ENCODE results near the gene GPX7. TPM values are rescaled to one million over a fixed set of nuclear protein-coding genes. Genes with fewer than 3 reads are reported as not detected.

GPX7 gene
- polyA plus RNA-seq, 6 donors from 2014 or later = 22.2 to 49.8 (median 34.8) TPM

GRCh38 chr1:52621950-52622349 lies 19.8 kb downstream of the GPX7 start:
- H3K36me3 Mint-ChIP-seq = peaks cover 0 to 8% of the 10 kb centered on the region in 2 donors
- H3K27me3 Mint-ChIP-seq = no peaks in the 10 kb centered on the region
- H3K9me3 Mint-ChIP-seq = peaks cover 0 to 6% (median 0%) of the 10 kb centered on the region in 7 donors
- no peak for ATAC-seq (ENCODE audit: low read depth in 2 of 2)
- no peak for DNase-seq
- peak overlapping the region in 1 of 6 donors; percentile 11 for H3K27ac Mint-ChIP-seq
- H3K4me1 Mint-ChIP-seq = peaks cover 23 to 36% (median 29%) of the 10 kb centered on the region in 3 donors
- no peak overlapping the region for H3K4me3 Mint-ChIP-seq

- H3K27ac Mint-ChIP-seq = peak overlapping the region in 1 of 6 donors; percentile 30
- peaks cover 0 to 8% of the 10 kb centered on the region in 2 donors for H3K36me3 Mint-ChIP-seq
- DNase-seq = no peak
- H3K9me3 Mint-ChIP-seq = peaks cover 0 to 6% (median 0%) of the 10 kb centered on the region in 7 donors
- no peaks in the 10 kb centered on the region for H3K27me3 Mint-ChIP-seq
- ATAC-seq (ENCODE audit: low read depth in 2 of 2) = no peak
- peak overlapping the region in 1 of 8 donors; percentile 47 for H3K4me3 Mint-ChIP-seq
- peaks cover 25 to 38% (median 26%) of the 10 kb centered on the region in 3 donors for H3K4me1 Mint-ChIP-seq
Observed at GRCh38 chr1:52623812-52624211, 21.6 kb downstream of the GPX7 start.

GRCh38 chr1:52627028-52627427 lies 24.9 kb downstream of the GPX7 start:
- H3K4me1 Mint-ChIP-seq = peaks cover 36 to 63% (median 43%) of the 10 kb centered on the region in 3 donors
- H3K9me3 Mint-ChIP-seq = peaks cover 0 to 3% (median 0%) of the 10 kb centered on the region in 7 donors
- no peak overlapping the region for H3K4me3 Mint-ChIP-seq
- ATAC-seq (ENCODE audit: low read depth in 2 of 2) = no peak
- DNase-seq = no peak
- no peaks in the 10 kb centered on the region for H3K27me3 Mint-ChIP-seq
- peak overlapping the region in 2 of 6 donors; percentile 16 to 77 for H3K27ac Mint-ChIP-seq
- H3K36me3 Mint-ChIP-seq = no peaks in the 10 kb centered on the region

- no peak for ATAC-seq (ENCODE audit: low read depth in 2 of 2)
- Mint-ChIP-seq H3K27ac (peak overlapping the region in 3 of 6 donors; percentile 71 to 86 (median 76)), H3K4me3 (peak overlapping the region in 5 of 8 donors; percentile 3 to 72 (median 53))
Observed at GRCh38 chr1:52628614-52629324, 26.6 kb downstream of the GPX7 start.

GRCh38 chr1:52629325-52629643 lies 27.1 kb downstream of the GPX7 start:
- H3K4me3 Mint-ChIP-seq = peak overlapping the region in 5 of 8 donors; percentile 3 to 72 (median 53)
- peaks cover 50 to 75% (median 60%) of the 10 kb centered on the region in 3 donors for H3K4me1 Mint-ChIP-seq
- H3K27me3 Mint-ChIP-seq = no peaks in the 10 kb centered on the region
- no peaks in the 10 kb centered on the region for H3K9me3 Mint-ChIP-seq
- H3K27ac Mint-ChIP-seq = peak overlapping the region in 3 of 6 donors; percentile 71 to 86 (median 76)
- H3K36me3 Mint-ChIP-seq = peaks cover 0 to 6% of the 10 kb centered on the region in 2 donors
- DNase-seq (no peak), ATAC-seq (ENCODE audit: low read depth in 2 of 2) (no peak)

More at GRCh38 chr1:52628614-52629324, 26.6 kb downstream of the GPX7 start:
- H3K9me3 Mint-ChIP-seq = no peaks in the 10 kb centered on the region
- peaks cover 0 to 4% of the 10 kb centered on the region in 2 donors for H3K36me3 Mint-ChIP-seq
- H3K4me1 Mint-ChIP-seq = peaks cover 45 to 70% (median 54%) of the 10 kb centered on the region in 3 donors
- no peak for DNase-seq
- H3K27me3 Mint-ChIP-seq = no peaks in the 10 kb centered on the region

DNA sequence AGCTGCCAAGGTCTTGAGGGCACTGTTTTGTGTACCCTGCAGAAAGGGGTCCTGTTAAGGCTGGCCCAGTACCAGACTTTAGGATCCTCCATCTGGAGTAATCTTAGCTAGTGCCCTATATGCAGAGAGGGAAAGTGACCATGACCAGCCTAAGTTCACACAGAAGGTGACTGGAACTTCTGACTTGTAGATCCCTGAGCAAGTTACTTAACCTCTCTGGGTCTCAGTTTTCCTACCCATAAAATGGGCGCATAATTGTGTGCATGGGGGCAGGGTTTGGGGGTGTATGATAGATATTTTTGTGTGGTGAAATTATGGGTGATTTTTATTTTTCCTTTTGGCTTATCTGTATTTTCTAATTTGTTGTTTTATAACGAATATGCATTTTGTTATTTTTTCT lies 27.5 kb downstream of the GPX7 start:
- peaks cover 0 to 6% of the 10 kb centered on the region in 2 donors for H3K36me3 Mint-ChIP-seq
- DNase-seq (no peak), ATAC-seq (ENCODE audit: low read depth in 2 of 2) (no peak)
- H3K9me3 Mint-ChIP-seq = no peaks in the 10 kb centered on the region
- H3K27ac Mint-ChIP-seq = peak overlapping the region in 2 of 6 donors; percentile 19 to 71
- no peaks in the 10 kb centered on the region for H3K27me3 Mint-ChIP-seq
- peaks cover 53 to 79% (median 63%) of the 10 kb centered on the region in 3 donors for H3K4me1 Mint-ChIP-seq
- peak overlapping the region in 3 of 8 donors; percentile 33 to 72 (median 49) for H3K4me3 Mint-ChIP-seq

DNA sequence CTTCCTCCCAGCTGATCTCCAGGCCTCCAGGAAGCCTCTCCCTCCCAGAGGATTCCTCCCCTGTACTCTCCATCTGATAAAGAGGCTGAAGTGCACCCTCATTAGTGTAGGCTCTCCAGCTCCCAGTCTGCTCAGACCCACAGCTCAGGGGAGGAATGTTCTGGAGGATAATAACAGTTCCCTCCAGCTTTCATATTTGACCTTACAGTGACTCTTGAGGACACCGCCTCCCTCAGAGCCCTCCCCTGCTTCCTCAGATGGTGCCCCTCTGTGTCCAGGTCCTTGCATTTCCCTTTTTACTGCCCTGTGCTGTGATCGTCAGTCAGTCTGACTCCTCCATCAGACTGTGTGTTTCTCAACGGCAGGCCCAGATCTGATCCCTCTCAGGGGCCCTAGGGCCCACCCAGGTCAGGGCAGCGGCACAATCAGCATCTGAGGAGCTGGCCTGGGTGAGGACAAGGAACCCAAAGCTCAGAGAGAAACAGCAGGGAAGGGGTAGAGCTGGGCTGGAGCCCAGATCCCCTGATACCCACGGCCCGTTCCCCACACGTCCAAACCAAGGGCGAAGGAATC lies 29.7 kb downstream of the GPX7 start:
- ATAC-seq (ENCODE audit: low read depth in 2 of 2) (no peak), DNase-seq (peak; percentile 24)
- H3K27me3 Mint-ChIP-seq = no peaks in the 10 kb centered on the region
- no peaks in the 10 kb centered on the region for H3K9me3 Mint-ChIP-seq
- peaks cover 0 to 6% of the 10 kb centered on the region in 2 donors for H3K36me3 Mint-ChIP-seq
- H3K4me3 Mint-ChIP-seq = peak overlapping the region; percentile 88 to 99 (median 92)
- peak overlapping the region; percentile 94 to 99 (median 98) for H3K27ac Mint-ChIP-seq
- H3K4me1 Mint-ChIP-seq = peaks cover 64 to 83% (median 66%) of the 10 kb centered on the region in 3 donors

DNA sequence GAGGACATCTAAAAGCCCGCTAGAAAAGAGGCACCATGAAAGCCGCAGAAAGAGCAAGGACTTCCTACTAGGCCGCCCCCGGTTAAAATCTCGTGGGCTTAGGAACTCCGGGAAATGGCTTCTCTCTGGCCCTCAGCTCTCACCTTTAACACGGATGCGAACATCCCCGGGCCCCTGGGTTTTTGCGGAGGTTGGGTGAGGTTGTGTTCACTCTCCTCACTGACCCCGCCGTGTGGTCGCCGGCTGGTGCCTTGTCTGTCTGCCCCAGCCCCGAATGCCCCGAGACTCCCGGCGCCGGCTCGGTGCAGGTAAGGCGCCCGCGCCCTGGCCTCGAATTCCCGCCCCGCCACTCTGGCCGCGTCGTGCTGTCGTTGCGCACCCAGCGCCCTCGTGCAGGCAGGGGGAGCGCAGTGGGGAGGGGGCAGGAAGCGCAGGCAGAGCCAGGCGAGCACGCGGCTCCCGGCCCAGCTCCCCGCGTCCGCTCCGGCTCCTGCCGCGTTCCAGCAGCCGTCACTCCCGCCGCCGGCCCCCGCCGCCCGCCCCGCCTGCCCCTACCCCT lies 30.6 kb downstream of the GPX7 start, which contains the start of gene SHISAL2A:
Gene SHISAL2A, plus strand, starts transcription at position 437 of the 559 bp plus-strand sequence. CDS start 326 bp downstream, outside the sequence.
- H3K4me1 Mint-ChIP-seq = peaks cover 58 to 82% (median 65%) of the 10 kb centered on the region in 3 donors
- H3K27ac Mint-ChIP-seq = peak within 1 kb of the TSS; percentile 96 to 99 (median 98)
- peaks cover 0 to 6% of the 10 kb centered on the region in 2 donors for H3K36me3 Mint-ChIP-seq
- peak within 1 kb of the TSS; percentile 88 to 100 (median 95) for H3K4me3 Mint-ChIP-seq
- DNase-seq (peak; percentile 79), ATAC-seq (ENCODE audit: low read depth in 2 of 2) (peak; percentile 20 to 32)
- no peaks in the 10 kb centered on the region for H3K27me3 Mint-ChIP-seq
- no peaks in the 10 kb centered on the region for H3K9me3 Mint-ChIP-seq

DNA sequence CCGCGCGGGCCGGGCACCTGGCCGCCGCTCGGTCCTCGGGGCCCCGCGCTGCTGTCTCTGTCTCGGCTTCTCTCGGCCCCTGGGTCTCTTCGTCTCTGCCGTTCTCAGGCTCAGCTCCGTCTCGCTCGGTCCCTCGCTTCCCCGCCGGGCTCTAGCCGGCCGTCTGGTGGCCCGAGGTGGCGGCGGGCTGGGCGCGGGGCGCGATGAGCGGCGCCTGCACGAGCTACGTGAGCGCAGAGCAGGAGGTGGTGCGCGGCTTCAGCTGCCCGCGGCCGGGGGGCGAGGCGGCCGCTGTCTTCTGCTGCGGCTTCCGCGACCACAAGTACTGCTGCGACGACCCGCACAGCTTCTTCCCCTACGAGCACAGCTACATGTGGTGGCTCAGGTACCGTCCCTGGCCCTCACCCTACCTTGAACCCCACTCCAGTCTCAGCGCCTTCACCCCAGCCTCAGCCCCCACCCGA lies 31.2 kb downstream of the GPX7 start:
- DNase-seq (peak; percentile 57), ATAC-seq (ENCODE audit: low read depth in 2 of 2) (peak; percentile 3 to 4)
- Mint-ChIP-seq H3K36me3 (peaks cover 0 to 9% of the 10 kb centered on the region in 2 donors), H3K4me3 (peak overlapping the region; percentile 88 to 100 (median 95)), H3K27ac (peak overlapping the region; percentile 96 to 99 (median 98)), H3K27me3 (no peaks in the 10 kb centered on the region), H3K4me1 (peaks cover 63 to 82% (median 70%) of the 10 kb centered on the region in 3 donors), H3K9me3 (no peaks in the 10 kb centered on the region)

DNA sequence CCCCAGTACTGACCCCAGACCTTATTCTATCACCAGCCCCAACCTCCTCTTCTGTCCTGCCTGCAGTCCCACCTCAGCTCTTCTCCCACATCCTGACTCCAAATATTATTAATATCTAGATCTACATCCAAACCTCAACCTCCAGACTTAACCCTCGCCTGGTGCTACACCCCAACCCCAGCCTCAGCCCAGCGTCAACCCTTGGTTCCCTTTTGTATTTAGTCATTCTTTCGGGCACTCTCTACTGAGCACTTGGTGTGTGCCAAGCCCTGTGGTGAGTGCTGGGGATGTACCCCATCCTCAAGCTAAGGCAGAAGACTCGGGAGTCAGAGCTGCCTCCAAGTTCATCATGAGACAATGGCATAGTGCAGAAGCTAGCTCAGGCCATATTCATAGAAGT lies 31.9 kb downstream of the GPX7 start:
- ATAC-seq (ENCODE audit: low read depth in 2 of 2) (no peak), DNase-seq (peak; percentile 18)
- H3K27ac Mint-ChIP-seq = peak overlapping the region; percentile 96 to 99 (median 98)
- no peaks in the 10 kb centered on the region for H3K9me3 Mint-ChIP-seq
- peak overlapping the region; percentile 88 to 100 (median 95) for H3K4me3 Mint-ChIP-seq
- H3K27me3 Mint-ChIP-seq = no peaks in the 10 kb centered on the region
- H3K36me3 Mint-ChIP-seq = peaks cover 0 to 13% of the 10 kb centered on the region in 2 donors
- peaks cover 60 to 86% (median 71%) of the 10 kb centered on the region in 3 donors for H3K4me1 Mint-ChIP-seq

- H3K9me3 Mint-ChIP-seq = no peaks in the 10 kb centered on the region
- no peak for ATAC-seq (ENCODE audit: low read depth in 2 of 2)
- H3K27me3 Mint-ChIP-seq = no peaks in the 10 kb centered on the region
- peak overlapping the region; percentile 63 to 100 (median 92) for H3K4me3 Mint-ChIP-seq
- peak overlapping the region; percentile 81 to 99 (median 98) for H3K27ac Mint-ChIP-seq
- peaks cover 0 to 13% of the 10 kb centered on the region in 2 donors for H3K36me3 Mint-ChIP-seq
- peaks cover 59 to 86% (median 68%) of the 10 kb centered on the region in 3 donors for H3K4me1 Mint-ChIP-seq
- DNase-seq = no peak
Observed at GRCh38 chr1:52635321-52636089, 33.3 kb downstream of the GPX7 start.

DNA sequence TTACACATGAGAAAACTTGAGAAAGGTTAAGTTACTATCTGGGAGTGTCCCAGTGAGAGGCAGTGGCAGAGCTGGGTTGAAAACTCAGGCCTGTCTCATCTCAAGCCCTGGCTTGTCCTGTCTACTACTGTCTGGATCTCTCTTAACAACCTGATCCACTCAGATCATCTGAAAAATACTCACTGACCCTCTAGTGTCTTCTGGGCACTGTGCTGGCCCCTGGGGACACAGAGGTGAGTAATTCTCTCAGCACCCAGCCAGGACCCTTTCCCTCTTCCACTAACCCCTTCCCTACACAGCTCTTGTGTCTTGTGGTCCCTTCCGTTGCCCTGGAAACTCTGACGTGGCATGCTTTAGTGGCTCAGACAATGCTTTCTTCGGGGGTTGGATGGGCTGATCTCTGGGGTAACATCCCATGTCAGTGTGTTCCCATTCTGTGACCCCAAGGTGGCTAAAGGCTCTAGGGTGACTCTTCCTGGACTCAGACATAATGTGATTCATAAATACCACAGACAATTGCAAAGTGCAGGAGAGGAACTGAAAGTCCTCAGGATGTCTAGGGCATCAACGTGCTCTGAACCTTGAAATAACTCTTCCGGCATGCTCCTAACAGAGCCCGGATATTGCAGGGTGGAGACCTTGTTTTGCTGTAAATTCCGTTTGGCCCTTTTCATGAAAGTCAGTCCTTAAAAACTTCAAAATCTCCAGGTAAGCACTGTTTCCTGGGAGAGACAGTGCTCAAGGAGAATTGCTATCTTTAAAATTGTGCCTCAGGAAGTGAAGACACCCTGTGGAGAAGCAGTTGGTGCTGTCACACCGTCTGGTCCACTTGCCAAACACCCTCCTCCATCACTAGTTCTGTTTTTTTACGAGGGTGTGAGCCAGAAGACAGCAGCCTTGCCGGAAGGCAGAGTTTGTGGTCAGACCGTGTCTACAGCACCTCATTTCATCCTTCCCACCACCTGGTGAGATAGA lies 34.8 kb downstream of the GPX7 start:
- DNase-seq (peak; percentile 93), ATAC-seq (ENCODE audit: low read depth in 2 of 2) (peak; percentile 69 to 73)
- Mint-ChIP-seq H3K36me3 (peaks cover 6 to 22% of the 10 kb centered on the region in 2 donors), H3K27ac (peak overlapping the region; percentile 99 to 100 (median 100)), H3K9me3 (peaks cover 0 to 5% (median 0%) of the 10 kb centered on the region in 7 donors), H3K27me3 (no peaks in the 10 kb centered on the region), H3K4me3 (peak overlapping the region; percentile 69 to 97 (median 94)), H3K4me1 (peaks cover 62 to 87% (median 72%) of the 10 kb centered on the region in 3 donors)
